GM12892 (cell line): ENCODE results near the gene GNPTAB.
"Not testable (repeated sequence)": the region's sequence is repeated elsewhere in the genome, so short reads cannot be mapped to it uniquely, and the experiment has no call there.

ENCODE experiments used
- DNase-seq: peaks from one replicate; pipeline ENCODE4 v3.0.0; 2011; ENCODE audit not compliant: insufficient read length
- FAIRE-seq: peaks from 2 replicates; lab custom pipeline; 2011; peaks lifted over from hg19 to GRCh38; lab: Jason Lieb, UNC
- POLR2A ChIP-seq: IDR thresholded peaks from 2 replicates; pipeline ENCODE4 v1.6.1; 2011; ENCODE audit warnings: low read depth, low read length, control low read depth
- POLR2AphosphoS5 ChIP-seq: IDR thresholded peaks from 2 replicates; pipeline ENCODE4 v1.6.1; 2011; ENCODE audit warnings: low read depth, low read length, control low read depth
- TAF1 ChIP-seq: IDR thresholded peaks from 2 replicates; pipeline ENCODE4 v1.6.1; 2011; ENCODE audit warnings: low read depth, mild to moderate bottlenecking, control low read depth, low read length, borderline replicate concordance

Gene GNPTAB

DNA sequence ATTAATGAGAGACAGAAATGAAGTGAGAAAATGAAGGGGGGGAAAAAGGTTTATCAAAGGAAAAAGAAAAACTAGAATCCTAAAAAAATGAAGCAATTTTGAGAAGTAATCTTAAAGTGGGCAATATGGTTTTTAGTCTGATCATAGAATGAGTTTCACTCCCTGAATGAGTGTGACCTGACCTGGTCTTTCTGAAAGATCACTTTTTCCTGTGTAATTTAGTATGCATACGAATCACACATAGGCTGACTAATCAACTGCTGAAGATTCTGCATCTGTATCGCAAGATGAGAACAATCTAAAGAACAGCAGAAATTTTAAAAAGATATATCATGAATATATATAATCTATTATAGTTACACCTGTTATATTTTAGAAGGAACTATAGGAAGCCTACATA, 11.3 kb downstream of the GNPTAB start:
- DNase-seq: no peak
- TF ChIP-seq POLR2A: no peak
- TF ChIP-seq POLR2AphosphoS5: no peak
- no peak for TF ChIP-seq TAF1
- no peak for FAIRE-seq

GRCh38 chr12:101818689-101819088, 12.1 kb downstream of the GNPTAB start:
- not testable (repeated sequence) for FAIRE-seq

DNA sequence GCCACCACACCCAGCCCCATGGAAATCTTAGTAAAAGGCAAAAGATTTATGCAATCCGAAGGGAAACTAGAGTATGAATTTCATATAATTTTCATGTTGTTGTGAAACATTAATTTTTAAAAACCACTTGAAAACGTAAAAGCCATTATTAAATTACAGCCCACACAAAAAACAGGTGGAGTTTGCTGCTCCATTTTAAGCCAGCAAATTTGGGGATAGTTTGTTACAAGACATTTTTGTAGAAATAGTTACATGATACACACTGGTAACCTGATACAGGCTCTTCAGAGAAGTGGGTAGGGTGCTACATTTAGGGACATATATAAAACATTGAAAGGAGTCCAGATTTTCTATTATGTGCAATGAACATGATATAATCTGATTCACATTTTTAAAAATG, 17.6 kb downstream of the GNPTAB start:
- FAIRE-seq (no peak), DNase-seq (no peak)
- no peak for TF ChIP-seq POLR2AphosphoS5
- TF ChIP-seq POLR2A: no peak
- no peak for TF ChIP-seq TAF1

More at GRCh38 chr12:101818689-101819088, 12.1 kb downstream of the GNPTAB start:
- DNase-seq: not testable (repeated sequence)

DNA sequence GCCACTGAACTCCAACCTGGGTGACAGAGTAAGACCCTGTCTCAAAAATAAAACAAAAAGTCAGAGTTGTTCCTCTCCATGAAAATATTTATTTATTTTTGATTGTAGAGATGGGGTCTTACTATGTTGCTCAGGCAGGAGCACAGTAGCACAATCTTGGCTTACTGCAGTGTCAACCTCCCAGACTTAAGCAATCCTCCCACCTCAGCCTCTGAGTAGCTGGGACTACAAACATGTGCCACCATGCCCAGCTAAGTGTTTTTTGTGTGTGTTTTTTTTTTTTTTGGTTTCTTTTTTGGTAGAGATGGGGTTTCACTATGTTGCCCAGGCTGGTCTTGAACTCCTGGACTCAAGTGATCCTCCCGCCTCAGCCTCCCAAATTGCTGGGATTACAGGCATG, 18.0 kb downstream of the GNPTAB start:
- not testable (repeated sequence) for DNase-seq, FAIRE-seq

- FAIRE-seq, DNase-seq: not testable (repeated sequence)
Measured at GRCh38 chr12:101811342-101811741, 19.4 kb downstream of the GNPTAB start.

- TF ChIP-seq POLR2AphosphoS5 (no peak), POLR2A (no peak), TAF1 (no peak)
- FAIRE-seq: no peak
- DNase-seq: no peak
Measured at GRCh38 chr12:101809208-101809607, 21.6 kb downstream of the GNPTAB start.

DNA sequence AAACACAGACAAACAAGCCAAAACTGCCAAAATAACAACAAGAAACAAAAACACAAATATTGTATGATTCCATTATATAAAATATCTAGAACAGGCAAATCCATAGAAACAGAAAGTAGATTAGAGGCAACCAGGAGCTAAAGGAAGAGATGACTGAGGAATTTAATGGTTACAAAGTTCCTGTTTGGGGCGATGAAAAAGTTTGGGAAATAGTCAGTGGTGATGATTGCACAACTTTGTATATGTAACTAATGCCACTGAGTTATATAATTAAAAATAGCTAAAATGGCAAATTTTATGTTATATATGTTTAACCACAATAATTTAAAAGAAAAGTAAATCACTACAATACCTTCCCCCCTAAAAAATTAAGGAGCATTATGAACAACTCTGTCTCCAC, 24.5 kb downstream of the GNPTAB start:
- no peak for TF ChIP-seq POLR2A
- no peak for TF ChIP-seq TAF1
- no peak for TF ChIP-seq POLR2AphosphoS5
- FAIRE-seq (no peak), DNase-seq (no peak)

GRCh38 chr12:101804409-101804808, 26.4 kb downstream of the GNPTAB start:
- FAIRE-seq (no peak), DNase-seq (no peak)
- TF ChIP-seq TAF1: no peak
- no peak for TF ChIP-seq POLR2AphosphoS5
- no peak for TF ChIP-seq POLR2A

- no peak for DNase-seq
- no peak for FAIRE-seq
- TF ChIP-seq TAF1 (no peak), POLR2AphosphoS5 (no peak), POLR2A (no peak)
Measured at GRCh38 chr12:101803978-101804377, 26.8 kb downstream of the GNPTAB start.

GRCh38 chr12:101802486-101802885, 28.3 kb downstream of the GNPTAB start:
- FAIRE-seq (no peak), DNase-seq (no peak)
- TF ChIP-seq POLR2AphosphoS5: no peak
- no peak for TF ChIP-seq POLR2A
- TF ChIP-seq TAF1: no peak

- DNase-seq (no peak), FAIRE-seq (no peak)
- TF ChIP-seq TAF1 (no peak), POLR2AphosphoS5 (no peak)
Measured at GRCh38 chr12:101799774-101800173, 31.0 kb downstream of the GNPTAB start.

- TF ChIP-seq POLR2AphosphoS5 (no peak), TAF1 (no peak), POLR2A (no peak)
- DNase-seq: no peak
- no peak for FAIRE-seq
Measured at GRCh38 chr12:101795786-101796185, 35.0 kb downstream of the GNPTAB start.

- no peak for TF ChIP-seq POLR2AphosphoS5
- no peak for TF ChIP-seq POLR2A
- TF ChIP-seq TAF1: no peak
- FAIRE-seq (no peak), DNase-seq (no peak)
Measured at GRCh38 chr12:101795013-101795412, 35.7 kb downstream of the GNPTAB start.
